PC-9 (cell line): ENCODE results near the gene DPEP2NB.

ENCODE experiments used
- CTCF ChIP-seq: fragments of 200-600 bp; sonication (generic); conservative IDR thresholded peaks from 2 replicates; pipeline ENCODE4 v1.6.1; 2017; ENCODE audit warnings: mixed run types, antibody characterized with exemption, mild to moderate bottlenecking, moderate library complexity
- EZH2 ChIP-seq: fragments of 200-600 bp; sonication (generic); IDR thresholded peaks from 2 replicates; pipeline ENCODE4 v1.8.0; 2017; ENCODE audit warnings: antibody characterized with exemption, low read depth

DNA sequence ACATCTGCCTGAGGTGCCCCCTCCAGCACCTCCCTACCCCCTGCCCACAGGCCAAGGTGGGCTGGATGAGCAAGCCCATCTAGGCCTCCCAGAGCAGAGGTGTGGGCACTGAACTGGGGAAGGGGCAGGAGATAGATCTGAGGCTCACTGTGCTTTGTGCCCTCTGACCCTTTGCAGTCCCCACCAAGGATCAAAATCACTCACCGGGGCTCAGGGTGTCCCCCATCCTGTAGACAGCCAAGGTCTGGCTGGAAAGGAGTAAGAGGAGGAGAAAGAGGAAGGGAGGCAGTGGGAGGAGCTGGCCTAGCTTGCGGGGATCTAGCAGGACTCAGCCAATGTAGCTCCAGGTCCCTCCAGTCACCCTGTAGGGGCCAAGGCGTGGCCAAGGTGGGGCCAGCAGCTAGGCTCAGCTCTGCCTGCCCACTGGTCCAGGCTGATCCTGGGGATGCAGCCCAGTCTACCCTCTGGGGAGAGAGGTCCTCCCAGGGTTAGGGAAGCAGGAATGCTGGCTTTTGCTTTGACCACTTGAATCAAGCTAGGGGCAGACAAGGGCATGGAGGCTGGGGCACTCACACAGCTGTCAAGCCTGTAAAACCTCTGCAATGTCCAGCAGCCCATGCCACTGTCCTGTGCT, 49.0 kb downstream of the DPEP2NB start:
- TF ChIP-seq CTCF (no peak), EZH2 (no peak)
